NCI-H187 (cell line): ENCODE data around the gene ZBTB46.

Source experiments
- DNase-seq, 2 experiments: peaks; one replicate each; lab custom pipeline; 2025; lab: John Stamatoyannopoulos, UW

The ZBTB46 gene

DNA sequence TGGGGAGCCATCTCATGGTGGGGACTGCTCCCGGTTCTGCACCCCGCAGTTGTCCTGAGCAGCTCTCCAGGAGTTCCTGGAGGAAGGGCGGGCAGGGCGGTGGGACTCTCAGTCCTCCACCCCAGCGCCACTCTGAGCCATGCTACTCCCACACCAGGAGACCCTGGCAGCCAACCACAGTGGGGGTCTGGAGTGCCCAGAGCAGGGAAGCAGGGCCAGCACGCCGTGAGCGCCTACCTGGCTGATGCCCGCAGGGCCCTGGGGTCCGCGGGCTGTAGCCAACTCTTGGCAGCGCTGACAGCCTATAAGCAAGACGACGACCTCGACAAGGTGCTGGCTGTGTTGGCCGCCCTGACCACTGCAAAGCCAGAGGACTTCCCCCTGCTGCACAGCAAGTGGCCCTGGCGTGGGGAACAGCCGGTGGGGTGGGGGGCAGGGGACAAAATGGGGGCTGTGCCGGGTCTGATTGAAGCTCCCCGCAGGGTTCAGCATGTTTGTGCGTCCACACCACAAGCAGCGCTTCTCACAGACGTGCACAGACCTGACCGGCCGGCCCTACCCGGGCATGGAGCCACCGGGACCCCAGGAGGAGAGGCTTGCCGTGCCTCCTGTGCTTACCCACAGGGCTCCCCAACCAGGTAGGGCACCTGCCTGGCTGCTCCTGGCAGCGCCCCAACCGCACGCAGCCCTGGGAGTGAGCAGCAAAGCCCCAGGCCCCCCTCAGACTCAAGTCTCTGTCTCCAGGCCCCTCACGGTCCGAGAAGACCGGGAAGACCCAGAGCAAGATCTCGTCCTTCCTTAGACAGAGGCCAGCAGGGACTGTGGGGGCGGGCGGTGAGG lies 136.3 kb downstream of the ZBTB46 start:
- no peak for DNase-seq

DNA sequence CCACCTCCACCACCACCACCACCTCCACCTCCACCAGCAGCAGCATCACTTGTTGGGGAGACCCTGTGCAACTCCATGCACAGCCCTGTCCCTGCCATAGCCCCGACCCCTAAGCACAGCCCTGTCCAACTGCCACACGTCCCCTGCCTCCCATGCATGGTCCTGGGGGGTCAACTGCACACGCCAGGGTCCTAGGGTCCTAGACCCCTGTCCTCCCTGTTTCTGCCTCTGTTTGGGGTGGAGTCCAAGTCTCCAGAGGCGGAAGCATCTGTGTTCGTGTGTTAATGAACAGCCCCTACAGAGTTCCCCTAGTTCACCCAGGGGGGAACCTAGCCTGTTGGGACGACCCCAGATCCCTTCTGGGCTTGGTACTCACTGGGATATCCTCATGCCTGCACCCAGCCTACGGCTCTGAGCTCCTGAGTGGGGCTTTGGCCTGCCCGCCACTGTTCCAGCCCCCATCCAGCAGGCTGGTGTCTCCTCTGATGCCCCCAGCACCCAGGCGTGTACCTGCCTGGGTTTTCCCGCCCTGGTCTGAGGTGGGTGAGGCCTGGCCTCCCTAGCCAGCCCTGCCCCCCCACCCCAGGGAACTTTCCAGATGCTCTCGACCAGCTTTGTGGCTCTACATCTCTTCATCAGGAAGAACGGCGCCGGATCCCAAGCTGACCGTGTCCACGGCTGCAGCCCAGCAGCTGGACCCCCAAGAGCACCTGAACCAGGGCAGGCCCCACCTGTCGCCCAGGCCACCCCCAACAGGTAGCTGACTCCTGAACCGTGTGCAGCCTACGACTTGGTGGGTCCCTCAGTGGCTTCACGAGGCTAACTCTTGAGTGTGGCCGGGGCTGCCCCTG lies 137.1 kb downstream of the ZBTB46 start:
- no peak for DNase-seq
